ENCODE results near the gene TTLL4.

Gene TTLL4

DNA sequence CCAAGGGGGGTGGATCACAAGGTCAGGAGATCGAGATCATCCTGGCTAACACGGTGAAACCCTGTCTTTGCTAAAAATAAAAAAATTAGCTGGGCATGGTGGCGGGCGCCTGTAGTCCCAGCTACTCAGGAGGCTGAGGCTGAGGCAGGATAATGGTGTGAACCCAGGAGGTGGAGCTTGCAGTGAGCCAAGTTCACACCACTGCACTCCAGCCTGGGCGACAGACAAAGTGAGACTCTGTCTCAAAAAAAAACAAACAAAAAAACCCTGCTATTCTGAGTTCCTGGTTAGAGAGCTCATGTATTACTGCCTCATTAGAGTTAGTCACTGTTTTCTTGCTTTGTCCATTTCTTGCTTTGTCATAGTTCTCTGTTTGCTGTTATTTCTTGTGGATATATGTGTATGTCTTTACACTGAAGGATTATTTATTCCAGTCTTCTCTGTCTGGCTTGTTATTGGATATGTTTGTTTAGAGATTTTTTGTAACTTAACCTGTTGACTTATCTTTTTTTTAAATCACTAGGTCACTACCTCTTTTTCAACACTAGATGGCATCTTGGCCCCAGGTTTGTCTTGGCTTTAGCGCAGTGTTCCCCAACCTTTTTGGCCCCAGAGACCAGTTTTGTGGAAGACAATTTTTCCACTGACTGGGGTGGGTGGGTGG is 17.0 kb downstream of the TTLL4 start:
- no peaks in the 10 kb centered on the region for H3K27me3 ChIP-seq (replicated peaks; ENCODE audit: control insufficient read depth, insufficient read depth, low read length)
- no peak overlapping the region for H3K4me3 ChIP-seq (ENCODE audit: low read length)
- H3K36me3 ChIP-seq (ENCODE audit: control insufficient read depth, insufficient read depth, low read length, severe bottlenecking) = no peaks in the 10 kb centered on the region
- H3K9me3 ChIP-seq (ENCODE audit: control insufficient read depth, low read length) = peaks cover 12% of the 10 kb centered on the region
- peaks cover 27% of the 10 kb centered on the region for H3K4me1 ChIP-seq (ENCODE audit: control insufficient read depth, insufficient read depth, low read length)
- DNase-seq (ENCODE audit: low read depth) = peak; percentile 26
- no peak overlapping the region for H3K9ac ChIP-seq (ENCODE audit: low read length)

DNA sequence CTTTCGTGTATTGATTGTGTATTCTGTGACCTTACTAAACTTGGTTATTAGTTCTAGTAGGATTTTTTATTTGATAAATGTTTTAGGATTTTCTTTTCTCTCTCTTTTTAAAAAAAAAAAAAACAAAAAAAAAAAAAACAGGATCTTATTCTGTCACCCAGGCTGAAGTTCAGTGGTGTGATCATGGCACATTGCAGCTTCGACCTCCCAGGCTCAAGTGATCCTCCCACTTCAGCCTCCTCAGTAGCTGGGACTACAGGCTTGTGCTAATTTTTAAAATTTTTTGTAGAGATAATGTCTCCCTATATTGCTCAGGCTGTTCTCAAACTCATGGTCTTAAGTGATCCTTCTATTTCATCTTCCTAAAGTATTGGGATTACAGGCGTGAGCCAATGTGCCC is 19.0 kb downstream of the TTLL4 start:
- H3K4me1 ChIP-seq (ENCODE audit: control insufficient read depth, insufficient read depth, low read length) = peaks cover 38% of the 10 kb centered on the region
- DNase-seq (ENCODE audit: low read depth) = no peak
- no peaks in the 10 kb centered on the region for H3K36me3 ChIP-seq (ENCODE audit: control insufficient read depth, insufficient read depth, low read length, severe bottlenecking)
- H3K27me3 ChIP-seq (replicated peaks; ENCODE audit: control insufficient read depth, insufficient read depth, low read length) = no peaks in the 10 kb centered on the region
- H3K9me3 ChIP-seq (ENCODE audit: control insufficient read depth, low read length) = peaks cover 12% of the 10 kb centered on the region
- H3K4me3 ChIP-seq (ENCODE audit: low read length) = no peak overlapping the region
- H3K9ac ChIP-seq (ENCODE audit: low read length) = no peak overlapping the region

DNA sequence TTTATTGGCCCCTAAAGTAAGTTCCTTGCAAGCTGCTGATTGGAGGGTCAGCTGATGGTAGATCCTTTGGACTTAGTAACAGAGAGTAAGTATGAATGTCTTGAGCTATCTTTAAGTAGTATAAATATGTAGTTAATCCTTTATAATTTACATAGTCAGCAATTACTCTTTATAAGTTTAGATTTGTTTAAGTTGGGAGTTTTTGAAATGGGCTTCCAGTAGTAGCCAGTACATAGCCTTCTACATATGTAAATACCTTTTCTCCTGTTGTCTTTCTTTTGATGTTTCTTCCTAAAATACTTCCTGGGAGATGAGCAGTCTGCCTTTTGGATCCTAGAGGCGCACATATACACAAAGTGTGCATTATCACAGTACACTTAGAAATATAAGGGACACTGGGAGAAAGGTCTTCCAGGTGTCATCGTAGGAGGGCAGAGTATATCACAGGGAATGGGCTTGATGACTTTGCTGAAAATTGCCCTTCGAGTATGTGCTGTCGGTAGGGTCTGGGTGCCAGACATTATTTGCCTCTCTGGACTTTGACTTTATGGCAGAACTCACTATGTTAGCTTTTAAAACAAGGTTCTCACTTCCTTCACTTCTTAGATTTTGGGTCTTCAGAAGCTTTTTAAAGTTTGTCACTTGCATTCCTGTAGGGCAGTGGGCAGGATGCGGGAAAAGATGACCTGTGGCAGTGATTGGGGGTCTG is 21.6 kb downstream of the TTLL4 start:
- no peak for DNase-seq (ENCODE audit: low read depth)
- Histone ChIP-seq H3K9ac (ENCODE audit: low read length) (peak overlapping the region; percentile 73), H3K9me3 (ENCODE audit: control insufficient read depth, low read length) (peaks cover 6% of the 10 kb centered on the region), H3K27me3 (replicated peaks; ENCODE audit: control insufficient read depth, insufficient read depth, low read length) (no peaks in the 10 kb centered on the region), H3K4me1 (ENCODE audit: control insufficient read depth, insufficient read depth, low read length) (peaks cover 38% of the 10 kb centered on the region), H3K36me3 (ENCODE audit: control insufficient read depth, insufficient read depth, low read length, severe bottlenecking) (no peaks in the 10 kb centered on the region), H3K4me3 (ENCODE audit: low read length) (peak overlapping the region; percentile 18)

DNA sequence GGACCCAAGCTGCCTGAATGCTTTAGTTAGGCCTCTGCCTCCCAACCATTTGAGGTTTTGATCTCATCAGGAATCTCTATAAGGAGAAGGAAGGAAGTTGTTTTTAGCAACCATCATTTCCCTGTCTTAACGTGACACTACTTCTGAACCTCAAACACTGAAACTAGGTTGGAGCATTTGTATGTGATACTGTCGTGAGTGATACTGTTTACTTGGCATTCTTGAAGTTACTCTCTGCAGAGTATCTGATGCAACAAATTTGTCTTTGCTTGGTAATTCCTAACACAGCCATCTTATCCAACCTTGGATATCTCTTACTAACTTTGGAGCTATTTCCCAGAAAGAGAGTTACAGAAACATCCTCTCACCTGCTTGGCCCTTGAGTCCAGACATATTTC is 22.1 kb downstream of the TTLL4 start:
- peaks cover under 1% of the 10 kb centered on the region for H3K9me3 ChIP-seq (ENCODE audit: control insufficient read depth, low read length)
- peaks cover 38% of the 10 kb centered on the region for H3K4me1 ChIP-seq (ENCODE audit: control insufficient read depth, insufficient read depth, low read length)
- peak; percentile 27 for DNase-seq (ENCODE audit: low read depth)
- H3K27me3 ChIP-seq (replicated peaks; ENCODE audit: control insufficient read depth, insufficient read depth, low read length) = no peaks in the 10 kb centered on the region
- H3K36me3 ChIP-seq (ENCODE audit: control insufficient read depth, insufficient read depth, low read length, severe bottlenecking) = peaks cover 4% of the 10 kb centered on the region
- H3K4me3 ChIP-seq (ENCODE audit: low read length) = no peak overlapping the region
- peak overlapping the region; percentile 73 for H3K9ac ChIP-seq (ENCODE audit: low read length)

DNA sequence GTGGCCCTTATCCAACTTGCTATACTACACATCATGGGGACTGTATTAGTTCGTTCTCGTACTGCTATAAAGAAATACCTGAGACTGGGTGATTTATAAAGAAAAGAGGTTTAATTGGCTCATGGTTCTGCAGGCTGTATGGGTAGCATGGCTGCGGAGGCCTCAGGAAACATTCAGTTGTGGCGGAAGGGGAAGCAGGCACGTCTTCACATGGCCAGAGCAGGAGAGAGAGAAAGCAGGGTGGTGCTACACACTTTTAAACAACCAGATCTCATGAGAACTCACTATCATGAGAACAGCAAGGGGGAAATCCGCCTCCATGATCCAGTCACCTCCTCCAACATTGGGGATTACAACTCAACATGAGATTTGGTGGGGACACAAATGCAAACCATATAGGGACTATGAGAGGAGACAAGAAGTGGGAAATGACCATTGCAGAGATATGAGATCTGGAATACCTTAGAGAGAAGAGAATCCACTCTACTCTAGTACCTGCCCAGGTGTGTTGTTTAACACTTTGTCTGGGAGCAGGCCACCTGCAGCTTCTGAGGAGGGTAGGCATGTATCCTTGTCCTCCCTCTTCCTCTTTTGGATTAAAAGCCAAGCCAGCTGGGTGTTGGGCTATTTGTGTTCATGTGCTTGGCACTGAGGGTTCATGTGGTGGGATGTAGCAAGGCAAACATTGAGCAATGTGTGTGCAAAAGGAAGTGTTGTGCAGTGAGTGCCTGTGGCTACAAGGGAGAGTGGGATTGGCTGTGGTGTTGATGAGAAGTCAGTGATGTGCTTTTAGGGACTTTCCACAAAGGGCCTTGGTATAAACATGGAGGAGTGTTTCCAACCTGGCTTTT is 22.8 kb downstream of the TTLL4 start:
- H3K4me3 ChIP-seq (ENCODE audit: low read length) = no peak overlapping the region
- H3K9me3 ChIP-seq (ENCODE audit: control insufficient read depth, low read length) = no peaks in the 10 kb centered on the region
- peak overlapping the region; percentile 73 for H3K9ac ChIP-seq (ENCODE audit: low read length)
- H3K4me1 ChIP-seq (ENCODE audit: control insufficient read depth, insufficient read depth, low read length) = peaks cover 38% of the 10 kb centered on the region
- peak; percentile 36 for DNase-seq (ENCODE audit: low read depth)
- H3K27me3 ChIP-seq (replicated peaks; ENCODE audit: control insufficient read depth, insufficient read depth, low read length) = no peaks in the 10 kb centered on the region
- H3K36me3 ChIP-seq (ENCODE audit: control insufficient read depth, insufficient read depth, low read length, severe bottlenecking) = peaks cover 10% of the 10 kb centered on the region

DNA sequence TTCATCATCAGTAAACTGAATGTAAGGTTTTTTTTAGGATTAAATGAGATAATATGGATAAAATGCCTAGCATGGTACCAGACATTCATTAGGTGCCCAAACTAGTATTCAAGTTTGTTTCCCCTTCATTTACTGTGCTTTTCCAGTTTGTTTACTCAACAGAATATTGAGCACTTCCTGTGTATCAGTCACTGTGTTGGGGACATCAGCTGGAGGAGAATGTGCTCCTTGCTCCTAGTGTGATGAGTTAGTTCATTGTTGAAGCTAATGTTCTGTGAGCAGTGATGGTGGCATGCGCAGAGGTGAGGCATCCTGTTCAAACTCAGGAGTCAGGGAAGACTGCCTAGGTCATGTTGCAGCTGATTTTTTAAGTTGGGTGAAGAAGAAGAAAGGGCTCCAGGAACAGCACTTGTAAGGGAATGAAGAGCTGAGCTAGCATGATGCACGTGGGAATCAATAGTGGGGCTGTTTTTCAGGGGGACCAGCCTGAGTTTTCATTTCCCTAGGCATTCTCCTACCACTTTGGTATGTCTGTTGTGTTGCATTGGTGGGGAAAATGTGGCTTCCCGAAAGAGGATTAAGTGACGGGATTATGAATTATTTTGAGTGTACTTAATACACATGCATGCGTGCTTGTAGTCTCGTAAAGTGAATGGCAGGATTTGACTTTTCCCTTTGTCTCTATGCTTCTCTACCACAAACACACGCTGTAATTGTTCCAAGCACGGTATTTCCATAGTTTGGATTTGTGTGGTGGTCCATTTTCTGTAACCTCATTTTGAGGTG is 23.7 kb downstream of the TTLL4 start:
- DNase-seq (ENCODE audit: low read depth) = no peak
- Histone ChIP-seq H3K4me1 (ENCODE audit: control insufficient read depth, insufficient read depth, low read length) (peaks cover 38% of the 10 kb centered on the region), H3K4me3 (ENCODE audit: low read length) (no peak overlapping the region), H3K36me3 (ENCODE audit: control insufficient read depth, insufficient read depth, low read length, severe bottlenecking) (peaks cover 20% of the 10 kb centered on the region), H3K27me3 (replicated peaks; ENCODE audit: control insufficient read depth, insufficient read depth, low read length) (no peaks in the 10 kb centered on the region), H3K9me3 (ENCODE audit: control insufficient read depth, low read length) (no peaks in the 10 kb centered on the region), H3K9ac (ENCODE audit: low read length) (peak overlapping the region; percentile 17)

DNA sequence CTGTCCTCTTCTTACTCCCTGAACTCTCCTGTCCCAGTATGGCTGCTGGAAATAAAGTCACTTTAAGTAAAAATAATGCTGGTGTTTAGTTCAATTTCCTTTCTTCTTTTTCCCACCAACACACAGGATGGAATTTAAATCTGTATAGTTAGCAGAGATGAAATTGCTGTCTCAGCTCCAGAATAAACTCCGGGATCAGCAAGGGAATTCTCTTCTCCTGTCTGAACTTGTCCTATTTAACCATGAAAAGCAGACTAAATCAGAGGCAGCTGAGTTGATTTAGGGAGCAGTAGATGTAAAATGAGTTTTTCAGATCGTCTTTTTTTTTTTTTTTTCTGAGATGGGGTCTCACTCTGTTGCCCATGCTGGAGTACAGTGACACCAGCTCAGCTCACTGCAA is 25.9 kb downstream of the TTLL4 start:
- H3K9me3 ChIP-seq (ENCODE audit: control insufficient read depth, low read length) = no peaks in the 10 kb centered on the region
- H3K27me3 ChIP-seq (replicated peaks; ENCODE audit: control insufficient read depth, insufficient read depth, low read length) = no peaks in the 10 kb centered on the region
- H3K4me1 ChIP-seq (ENCODE audit: control insufficient read depth, insufficient read depth, low read length) = peaks cover 30% of the 10 kb centered on the region
- H3K4me3 ChIP-seq (ENCODE audit: low read length) = no peak overlapping the region
- H3K36me3 ChIP-seq (ENCODE audit: control insufficient read depth, insufficient read depth, low read length, severe bottlenecking) = peaks cover 32% of the 10 kb centered on the region
- no peak for DNase-seq (ENCODE audit: low read depth)
- no peak overlapping the region for H3K9ac ChIP-seq (ENCODE audit: low read length)

DNA sequence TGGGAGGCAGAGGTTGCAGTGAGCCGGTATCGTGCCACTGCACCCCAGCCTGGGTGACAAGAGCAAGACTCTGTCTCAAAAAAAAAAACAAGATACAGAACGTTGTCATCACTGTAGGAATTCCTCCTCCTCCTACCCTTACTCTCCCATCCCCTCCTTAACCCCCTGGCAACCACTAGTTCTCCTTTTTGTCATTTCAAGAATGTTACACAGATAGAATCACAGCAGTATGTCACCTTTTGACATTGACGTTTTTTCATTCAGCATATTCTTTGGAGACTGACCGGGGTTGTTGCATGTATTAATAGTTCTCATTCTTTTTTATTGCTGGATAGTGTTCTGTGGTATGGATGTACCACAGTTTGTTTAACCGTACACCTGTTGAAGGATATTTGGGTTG is 32.4 kb downstream of the TTLL4 start:
- Histone ChIP-seq H3K9ac (ENCODE audit: low read length) (no peak overlapping the region), H3K4me3 (ENCODE audit: low read length) (no peak overlapping the region), H3K27me3 (replicated peaks; ENCODE audit: control insufficient read depth, insufficient read depth, low read length) (no peaks in the 10 kb centered on the region), H3K36me3 (ENCODE audit: control insufficient read depth, insufficient read depth, low read length, severe bottlenecking) (peaks cover 39% of the 10 kb centered on the region), H3K9me3 (ENCODE audit: control insufficient read depth, low read length) (no peaks in the 10 kb centered on the region), H3K4me1 (ENCODE audit: control insufficient read depth, insufficient read depth, low read length) (peaks cover 25% of the 10 kb centered on the region)
- no peak for DNase-seq (ENCODE audit: low read depth)

DNA sequence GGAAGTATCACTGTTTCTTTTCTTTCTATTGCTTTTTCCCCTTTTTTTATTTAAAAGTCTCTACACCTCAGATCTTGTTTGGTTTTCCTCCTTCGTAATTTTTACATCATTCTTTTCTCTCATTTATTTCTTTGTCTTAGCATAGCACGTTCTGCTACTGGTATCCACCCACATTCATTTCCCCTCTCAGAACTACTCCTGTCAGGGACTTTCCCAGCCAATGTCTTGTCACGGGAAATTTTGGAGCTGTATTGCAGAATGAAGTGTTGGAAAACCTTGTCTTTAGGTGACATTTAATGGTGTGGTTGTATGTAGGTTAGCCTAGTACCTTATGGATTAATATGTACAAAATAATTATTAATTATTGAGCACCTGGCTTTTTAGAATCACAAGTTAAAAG is 34.0 kb downstream of the TTLL4 start:
- peaks cover 25% of the 10 kb centered on the region for H3K4me1 ChIP-seq (ENCODE audit: control insufficient read depth, insufficient read depth, low read length)
- H3K27me3 ChIP-seq (replicated peaks; ENCODE audit: control insufficient read depth, insufficient read depth, low read length) = no peaks in the 10 kb centered on the region
- peaks cover 39% of the 10 kb centered on the region for H3K36me3 ChIP-seq (ENCODE audit: control insufficient read depth, insufficient read depth, low read length, severe bottlenecking)
- no peak overlapping the region for H3K4me3 ChIP-seq (ENCODE audit: low read length)
- DNase-seq (ENCODE audit: low read depth) = no peak
- H3K9ac ChIP-seq (ENCODE audit: low read length) = no peak overlapping the region
- no peaks in the 10 kb centered on the region for H3K9me3 ChIP-seq (ENCODE audit: control insufficient read depth, low read length)

DNA sequence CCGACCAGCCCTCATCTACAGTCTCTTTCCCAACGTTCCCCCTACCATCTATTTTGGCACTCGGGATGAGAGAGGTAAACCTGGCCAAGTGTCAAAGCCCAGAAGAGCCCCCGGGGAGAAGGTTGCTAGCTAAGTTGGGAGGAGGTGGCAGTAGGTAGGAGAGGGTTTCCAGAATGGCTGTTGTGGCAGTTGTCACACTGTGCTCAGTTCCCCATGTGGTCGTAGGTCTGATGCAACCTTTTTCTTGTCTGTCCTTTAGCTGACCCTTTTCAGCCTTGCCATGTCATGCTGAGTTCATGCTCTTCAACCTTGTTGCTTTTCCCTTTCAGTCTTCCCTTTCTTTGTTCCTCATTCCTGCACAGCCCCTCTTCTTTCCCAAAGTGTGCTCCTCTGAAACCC is 34.5 kb downstream of the TTLL4 start:
- Histone ChIP-seq H3K36me3 (ENCODE audit: control insufficient read depth, insufficient read depth, low read length, severe bottlenecking) (peaks cover 41% of the 10 kb centered on the region), H3K9ac (ENCODE audit: low read length) (no peak overlapping the region), H3K9me3 (ENCODE audit: control insufficient read depth, low read length) (no peaks in the 10 kb centered on the region), H3K27me3 (replicated peaks; ENCODE audit: control insufficient read depth, insufficient read depth, low read length) (no peaks in the 10 kb centered on the region), H3K4me3 (ENCODE audit: low read length) (no peak overlapping the region), H3K4me1 (ENCODE audit: control insufficient read depth, insufficient read depth, low read length) (peaks cover 25% of the 10 kb centered on the region)
- no peak for DNase-seq (ENCODE audit: low read depth)

All from adipocyte (in vitro differentiated cells).